GM19463 (cell line): Measurements from ENCODE around the gene TNFAIP8.

Experiments used
- ATAC-seq: cut with Tn5 transposase; IDR thresholded peaks from one replicate; pipeline ENCODE4 v1.9.1; 2021; ENCODE audit warnings: mild to moderate bottlenecking, moderate library complexity; ENCODE audit not compliant: unreplicated experiment

TNFAIP8 gene

DNA sequence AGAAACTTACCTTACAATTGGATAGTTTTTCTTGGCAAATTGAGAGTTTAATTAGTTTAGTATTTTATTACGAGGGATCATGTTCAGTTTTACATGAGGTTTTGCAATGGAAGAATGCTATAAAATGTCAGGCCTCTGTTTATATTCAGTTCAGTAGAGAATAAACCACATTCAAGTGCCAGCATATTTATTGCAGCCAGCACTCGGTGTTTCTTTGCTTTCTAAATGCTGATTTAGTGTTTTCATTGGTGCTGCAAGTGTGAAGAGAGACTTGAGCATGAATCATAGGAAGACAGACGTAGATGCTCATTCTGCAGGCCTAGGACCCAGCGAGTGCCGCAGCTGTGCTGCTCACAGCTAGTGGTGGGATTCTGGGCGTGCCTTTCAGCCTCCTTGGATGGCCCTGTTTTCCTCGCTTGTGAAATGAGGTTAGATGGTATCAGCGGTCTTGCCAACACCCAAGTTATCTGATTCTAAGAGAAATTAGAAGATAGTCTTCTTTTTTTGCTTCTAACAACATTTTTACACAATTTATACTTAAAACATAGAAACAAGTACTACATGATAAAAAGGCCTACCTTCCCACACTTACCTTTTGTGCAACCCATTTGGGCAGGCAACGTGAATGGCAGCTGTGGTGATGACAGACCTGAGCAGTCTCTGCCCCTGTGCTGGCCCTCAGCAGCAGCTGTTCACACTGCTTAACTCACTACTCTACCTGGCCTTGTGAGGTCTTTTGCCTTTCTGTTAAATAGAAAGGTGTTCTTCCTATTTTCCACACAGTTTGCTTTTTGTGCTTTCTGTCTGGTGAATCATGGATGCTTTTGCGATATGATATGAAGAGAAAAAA is 26.8 kb upstream of the TNFAIP8 start:
- ATAC-seq: no peak

DNA sequence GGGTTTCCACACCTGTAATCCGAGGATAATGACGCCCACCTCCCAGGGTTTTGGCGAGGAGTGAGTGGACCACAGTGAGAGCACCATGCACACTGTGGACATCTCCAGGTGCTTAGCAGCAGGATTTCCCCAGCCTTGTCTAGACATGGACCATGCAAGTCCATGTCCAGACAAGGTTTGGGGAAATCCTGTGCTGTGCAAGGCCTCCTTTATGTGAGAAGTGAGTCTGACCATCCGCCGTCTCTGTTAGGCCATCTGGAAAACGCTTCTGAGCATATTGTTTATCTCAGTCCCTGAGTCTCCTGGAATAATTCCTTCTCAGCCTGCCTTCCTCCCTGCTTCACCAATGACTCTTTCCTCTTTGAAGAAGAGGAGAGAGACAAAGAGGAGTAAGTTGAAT is 26.2 kb upstream of the TNFAIP8 start:
- ATAC-seq: no peak

GRCh38 chr5:119330367-119331183 is 25.2 kb upstream of the TNFAIP8 start:
- ATAC-seq: no peak

- ATAC-seq: no peak
These were observed 24.2 kb upstream of the TNFAIP8 start for GRCh38 chr5:119331566-119332095.

GRCh38 chr5:119332208-119332607 is 23.6 kb upstream of the TNFAIP8 start:
- no peak for ATAC-seq

DNA sequence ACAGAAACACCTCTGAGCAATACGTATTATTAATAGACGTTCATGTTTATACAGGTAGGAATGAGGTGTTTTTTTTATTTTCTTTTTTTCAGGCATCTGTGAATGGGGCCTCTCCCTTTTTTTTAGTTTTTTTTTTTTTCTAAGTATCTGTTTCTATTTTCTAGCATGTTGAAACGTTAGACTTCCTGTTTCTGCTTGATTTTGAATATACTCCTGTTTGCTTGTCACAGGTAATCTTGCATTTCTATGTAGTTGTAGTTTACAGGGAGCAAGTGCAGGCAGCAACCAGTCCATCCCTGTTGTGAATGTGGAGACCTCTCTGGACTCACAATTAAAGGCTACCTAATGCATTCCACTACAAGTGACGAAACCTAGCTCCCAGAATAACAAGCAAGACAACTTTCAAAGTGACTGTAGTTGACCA is 22.8 kb upstream of the TNFAIP8 start:
- ATAC-seq: peak; percentile 25

DNA sequence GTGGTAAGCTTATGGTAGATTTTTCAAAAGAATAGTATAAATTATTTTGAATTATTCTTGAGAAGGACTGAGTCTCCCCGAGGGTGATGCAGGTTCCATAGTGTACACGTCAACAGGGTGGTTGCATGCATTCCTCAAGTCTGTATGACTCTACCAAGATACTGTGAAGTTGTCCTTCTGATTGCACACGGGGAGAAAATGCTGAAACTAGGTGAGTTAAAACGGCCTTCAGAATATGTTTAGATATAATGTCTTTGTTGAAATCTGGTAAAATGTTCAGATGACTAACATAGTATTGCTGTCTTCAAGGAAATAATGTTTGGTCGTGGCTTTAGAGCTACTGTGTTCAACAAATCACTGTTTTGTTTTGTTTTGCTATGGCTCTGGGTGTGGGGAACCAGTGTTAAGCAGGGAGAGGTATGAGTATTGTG is 22.4 kb upstream of the TNFAIP8 start:
- peak; percentile 25 for ATAC-seq

DNA sequence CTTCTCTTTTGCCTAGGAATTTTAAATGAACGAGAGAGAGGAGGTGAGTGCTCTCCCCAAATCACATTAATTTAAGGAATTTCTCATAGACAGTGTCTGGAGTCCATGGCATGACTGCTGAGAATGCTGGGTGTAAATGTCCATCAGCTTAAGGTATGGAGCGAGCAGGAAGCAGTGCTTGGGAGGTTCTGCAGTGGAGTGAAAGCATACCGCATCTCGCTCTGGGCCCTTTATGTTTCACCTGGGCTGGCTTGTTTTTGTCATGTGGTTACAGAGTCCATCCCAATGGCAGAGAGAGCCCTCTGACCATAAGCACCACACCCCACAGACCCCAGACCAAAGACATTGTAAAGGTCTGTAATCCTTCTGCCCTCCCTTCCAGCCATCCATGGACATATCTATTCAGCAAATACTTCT is 20.6 kb upstream of the TNFAIP8 start:
- ATAC-seq: no peak

DNA sequence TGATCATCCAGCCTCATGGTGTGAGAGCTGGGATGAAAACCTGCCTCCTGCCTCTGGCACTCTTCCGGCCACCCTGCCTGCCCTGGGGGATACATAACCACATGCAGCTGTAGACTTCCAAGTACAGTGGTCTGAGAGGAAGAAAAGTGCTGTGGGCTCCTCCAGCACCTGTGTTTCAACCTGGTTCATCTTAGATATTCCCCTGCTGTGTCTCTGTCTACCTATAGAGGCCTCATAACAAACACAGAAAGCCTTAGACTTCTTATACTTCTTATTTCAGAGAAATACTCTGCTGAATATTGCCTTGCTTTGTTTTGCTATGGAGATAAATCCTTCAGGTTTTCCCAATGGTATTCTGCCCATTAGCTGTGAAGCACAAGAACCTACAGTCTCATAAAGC is 19.6 kb upstream of the TNFAIP8 start:
- no peak for ATAC-seq

DNA sequence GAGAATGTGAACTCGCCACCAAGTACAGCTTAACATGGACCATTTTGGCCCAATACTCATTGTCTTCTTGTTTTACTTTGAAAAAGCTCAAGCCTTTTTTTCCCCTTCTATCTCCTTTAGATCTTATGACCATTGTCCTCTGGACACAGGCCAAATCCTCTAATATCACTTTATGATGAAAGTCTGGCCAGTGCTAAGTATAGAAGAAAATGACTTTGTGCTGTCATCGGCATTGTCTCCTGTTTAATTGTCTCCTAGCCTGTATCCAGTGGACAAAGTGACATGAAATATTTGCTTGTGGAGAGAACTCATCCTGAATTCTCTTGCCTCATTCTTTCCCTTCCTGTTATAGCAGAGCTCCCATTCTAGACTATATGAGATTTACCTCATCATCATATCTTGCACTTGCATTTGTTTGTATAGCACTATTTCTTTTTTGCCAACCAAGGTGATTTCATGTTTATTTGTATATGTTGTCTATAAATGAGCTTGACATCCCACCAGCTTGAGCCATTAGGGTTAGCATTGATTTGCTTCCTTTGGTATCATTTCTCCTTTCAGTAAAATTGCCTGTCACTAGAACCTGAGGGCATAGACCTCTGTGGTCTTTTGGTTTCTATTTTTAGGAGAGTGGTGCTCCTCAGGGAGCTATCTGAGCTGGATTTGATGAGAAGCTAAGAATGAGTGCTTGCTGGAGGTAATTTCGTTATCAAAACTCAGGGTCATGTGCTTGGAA is 18.8 kb upstream of the TNFAIP8 start:
- ATAC-seq: no peak

GRCh38 chr5:119338326-119338946 is 17.4 kb upstream of the TNFAIP8 start:
- ATAC-seq: no peak

- ATAC-seq: no peak
These were observed 16.5 kb upstream of the TNFAIP8 start for GRCh38 chr5:119339344-119339743.

- no peak for ATAC-seq
These were observed 15.9 kb upstream of the TNFAIP8 start for GRCh38 chr5:119339965-119340364.

DNA sequence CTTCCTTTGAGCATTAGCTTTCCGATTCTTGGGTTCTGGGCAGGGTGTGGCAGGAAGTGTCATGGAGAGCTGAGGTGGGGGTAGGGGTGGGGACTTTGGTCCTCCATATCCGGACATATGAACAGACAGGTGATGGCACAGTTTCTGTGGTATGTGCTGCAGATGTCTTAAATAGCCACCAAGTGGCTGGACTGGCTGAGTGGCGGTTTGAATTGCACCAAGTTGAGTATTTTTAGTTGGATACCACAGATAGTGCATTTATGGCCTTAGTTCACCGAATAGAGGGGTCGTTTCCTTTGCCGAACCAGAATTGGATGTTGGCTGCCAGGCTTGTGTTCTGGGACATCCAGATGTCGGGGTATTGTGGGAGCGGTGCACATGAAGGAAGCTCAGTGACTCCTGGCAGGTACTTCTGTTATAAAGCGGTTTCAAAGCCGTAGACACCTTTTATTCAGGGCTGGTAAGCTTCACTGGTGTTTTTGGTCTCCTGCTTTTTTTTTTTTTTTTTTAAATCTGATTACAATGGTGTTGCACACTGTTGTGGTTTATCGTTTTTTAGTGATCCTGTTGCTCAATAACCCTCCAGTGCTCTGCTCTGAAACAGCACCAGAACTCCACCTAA is 15.1 kb upstream of the TNFAIP8 start:
- peak; percentile 60 for ATAC-seq

GRCh38 chr5:119341452-119342349 is 14.1 kb upstream of the TNFAIP8 start:
- peak; percentile 42 for ATAC-seq

- ATAC-seq: no peak
These were observed 13.4 kb upstream of the TNFAIP8 start for GRCh38 chr5:119342406-119342805.

- ATAC-seq: no peak
These were observed 12.8 kb upstream of the TNFAIP8 start for GRCh38 chr5:119343052-119343451.

GRCh38 chr5:119343766-119344165 is 12.1 kb upstream of the TNFAIP8 start:
- peak; percentile 23 for ATAC-seq

GRCh38 chr5:119344231-119344630 is 11.6 kb upstream of the TNFAIP8 start:
- ATAC-seq: no peak
